Omental fat pad (tissue), 4 donors: ENCODE data around the gene KCNS1. TPM values are rescaled to one million over a fixed set of nuclear protein-coding genes. Genes with fewer than 3 reads are reported as not detected.

Experiments used
- ATAC-seq: fragments of 150-250 bp; one replicate; pipeline ENCODE4 v1.9.1; 2016; ENCODE audit warnings: mild to moderate bottlenecking, moderate library complexity; ENCODE audit not compliant: low FRiP score
- DNase-seq: peaks from one replicate; pipeline ENCODE4 v3.0.0-alpha.2; 2019; ENCODE audit warnings: low spot score
- total RNA-seq, 4 donors: library from RNA; depleted of rRNA; stranded (reverse); fragments of >200 nt; gene quantifications; one replicate each; pipeline ENCODE4 v1.1.0, GENCODE V29; 2016
- TF ChIP-seq, protein P1 (sequence below), 3 donors: fragments of 450-650 bp; IDR thresholded peaks; one replicate each; pipeline ENCODE4 v1.5.1; 2016 to 2017; ENCODE audit warnings: antibody characterized with exemption in 3 of 3, mild to moderate bottlenecking in 3 of 3, moderate library complexity in 2 of 3

Gene KCNS1
- total RNA-seq, 4 donors from 2014 or later, result 0.47 to 0.60 (median 0.56) TPM; not detected in 1

DNA sequence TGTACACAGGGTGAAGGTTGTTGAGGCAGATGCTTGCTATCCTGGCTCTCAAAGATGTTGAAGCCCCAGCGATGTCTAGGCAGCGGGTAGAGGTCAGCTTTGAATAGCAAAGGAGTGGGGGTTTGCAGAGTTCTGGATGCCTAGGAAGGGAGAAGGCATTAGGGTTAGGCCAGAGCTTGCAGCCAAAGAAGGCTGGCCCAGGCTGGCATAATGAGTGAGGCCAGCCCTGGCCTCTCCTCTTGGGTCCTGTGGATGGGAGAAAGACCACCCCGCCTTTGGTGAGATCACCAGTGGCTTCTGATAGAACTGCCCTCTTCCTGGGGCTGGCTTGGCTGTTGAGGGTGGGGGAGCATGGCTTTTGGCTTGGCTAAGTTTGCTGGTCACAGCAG is 14.5 kb upstream of the KCNS1 start:
- ATAC-seq (no peak), DNase-seq (no peak)
- TF ChIP-seq, protein P1, sequence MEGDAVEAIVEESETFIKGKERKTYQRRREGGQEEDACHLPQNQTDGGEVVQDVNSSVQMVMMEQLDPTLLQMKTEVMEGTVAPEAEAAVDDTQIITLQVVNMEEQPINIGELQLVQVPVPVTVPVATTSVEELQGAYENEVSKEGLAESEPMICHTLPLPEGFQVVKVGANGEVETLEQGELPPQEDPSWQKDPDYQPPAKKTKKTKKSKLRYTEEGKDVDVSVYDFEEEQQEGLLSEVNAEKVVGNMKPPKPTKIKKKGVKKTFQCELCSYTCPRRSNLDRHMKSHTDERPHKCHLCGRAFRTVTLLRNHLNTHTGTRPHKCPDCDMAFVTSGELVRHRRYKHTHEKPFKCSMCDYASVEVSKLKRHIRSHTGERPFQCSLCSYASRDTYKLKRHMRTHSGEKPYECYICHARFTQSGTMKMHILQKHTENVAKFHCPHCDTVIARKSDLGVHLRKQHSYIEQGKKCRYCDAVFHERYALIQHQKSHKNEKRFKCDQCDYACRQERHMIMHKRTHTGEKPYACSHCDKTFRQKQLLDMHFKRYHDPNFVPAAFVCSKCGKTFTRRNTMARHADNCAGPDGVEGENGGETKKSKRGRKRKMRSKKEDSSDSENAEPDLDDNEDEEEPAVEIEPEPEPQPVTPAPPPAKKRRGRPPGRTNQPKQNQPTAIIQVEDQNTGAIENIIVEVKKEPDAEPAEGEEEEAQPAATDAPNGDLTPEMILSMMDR (IDR thresholded peaks at IDR 0.05), result no peak

DNA sequence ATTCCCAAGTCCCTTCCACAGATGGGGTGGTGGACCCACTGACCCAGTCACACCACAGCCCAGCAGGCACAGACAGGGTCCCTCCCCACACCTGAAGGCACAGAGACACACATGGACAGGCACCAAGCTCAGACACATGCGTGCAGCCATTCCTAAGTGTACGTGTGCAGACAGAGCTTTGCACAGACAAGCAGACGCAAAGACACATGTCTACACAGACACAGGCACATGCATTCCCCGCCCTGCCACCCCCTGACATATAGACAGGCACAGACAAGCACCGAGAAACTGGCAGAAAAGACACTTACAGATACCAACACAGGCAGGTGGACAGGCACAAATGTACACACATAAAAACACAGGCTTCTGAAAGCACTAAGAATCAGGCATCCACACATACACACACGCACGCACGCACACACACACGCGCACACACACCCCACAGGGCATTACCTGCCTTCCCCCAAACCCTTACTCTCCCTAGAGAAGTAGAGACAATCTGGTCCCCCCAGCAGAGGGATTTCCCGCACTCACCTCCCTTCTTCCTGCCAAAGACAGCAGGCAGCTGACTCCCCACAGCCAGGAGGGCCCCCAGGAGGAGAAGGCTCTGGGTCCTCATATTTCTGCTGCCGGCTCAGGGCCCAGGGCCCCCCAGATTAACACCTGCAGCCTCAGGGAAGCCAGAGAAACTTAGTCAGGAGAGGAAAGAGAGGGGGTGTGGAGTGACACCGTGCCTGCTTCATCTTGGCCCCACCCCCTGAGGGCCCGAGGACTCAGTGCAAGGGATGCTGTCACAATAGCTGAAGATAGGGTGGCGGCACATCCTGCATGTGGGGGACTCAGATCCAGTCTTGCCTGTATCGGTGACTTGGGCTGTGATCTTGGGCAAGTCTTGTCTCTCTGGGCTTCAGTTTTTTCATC is 13.8 kb upstream of the KCNS1 start, which contains the start of gene WFDC5:
Gene WFDC5 (minus strand): TSS at position 710 of the 921 bp plus-strand sequence. CDS start 91 bp downstream, at position 619.
- TF ChIP-seq, protein P1 (IDR thresholded peaks at IDR 0.05), result no peak
- DNase-seq, result no peak
- ATAC-seq, result no peak

DNA sequence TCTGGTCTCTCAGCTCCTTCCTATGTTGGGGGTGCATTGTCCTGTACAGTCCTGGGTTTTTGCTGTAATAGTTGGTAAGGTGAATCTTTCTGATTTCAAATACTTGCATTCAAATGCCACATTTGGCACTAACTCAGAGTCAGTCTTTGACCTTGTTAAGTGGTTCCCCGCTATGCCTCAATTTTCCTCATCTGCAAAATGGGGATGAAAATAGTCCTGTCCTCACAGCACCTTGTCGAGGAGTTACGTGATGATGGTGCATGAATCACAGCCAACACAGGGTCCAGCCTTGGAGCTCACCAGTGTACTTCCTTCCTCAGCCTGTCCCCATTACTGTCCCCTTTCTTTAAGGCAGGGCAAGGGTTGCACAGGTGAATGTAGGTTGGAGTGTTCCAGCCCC is 12.9 kb upstream of the KCNS1 start:
- TF ChIP-seq, protein P1 (IDR thresholded peaks at IDR 0.05), result no peak
- DNase-seq (no peak), ATAC-seq (no peak)

DNA sequence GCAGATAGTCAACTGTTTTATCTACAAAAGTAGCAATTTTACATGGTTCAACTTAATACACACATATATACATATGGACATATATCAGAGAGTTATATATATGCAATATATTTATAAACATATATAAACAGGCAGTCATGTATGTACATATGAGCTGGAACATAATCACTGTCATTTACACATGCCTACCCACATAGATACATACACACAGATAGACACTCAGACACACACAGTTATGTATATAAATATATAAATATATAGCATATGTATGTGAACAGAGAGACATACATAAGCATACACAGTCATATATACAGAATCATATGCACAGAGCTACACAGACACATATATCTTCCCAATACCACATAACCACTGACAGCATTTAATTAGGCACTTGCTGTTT is 11.8 kb upstream of the KCNS1 start:
- no peak for ATAC-seq
- DNase-seq, result no peak
- TF ChIP-seq, protein P1 (IDR thresholded peaks at IDR 0.05), result no peak

DNA sequence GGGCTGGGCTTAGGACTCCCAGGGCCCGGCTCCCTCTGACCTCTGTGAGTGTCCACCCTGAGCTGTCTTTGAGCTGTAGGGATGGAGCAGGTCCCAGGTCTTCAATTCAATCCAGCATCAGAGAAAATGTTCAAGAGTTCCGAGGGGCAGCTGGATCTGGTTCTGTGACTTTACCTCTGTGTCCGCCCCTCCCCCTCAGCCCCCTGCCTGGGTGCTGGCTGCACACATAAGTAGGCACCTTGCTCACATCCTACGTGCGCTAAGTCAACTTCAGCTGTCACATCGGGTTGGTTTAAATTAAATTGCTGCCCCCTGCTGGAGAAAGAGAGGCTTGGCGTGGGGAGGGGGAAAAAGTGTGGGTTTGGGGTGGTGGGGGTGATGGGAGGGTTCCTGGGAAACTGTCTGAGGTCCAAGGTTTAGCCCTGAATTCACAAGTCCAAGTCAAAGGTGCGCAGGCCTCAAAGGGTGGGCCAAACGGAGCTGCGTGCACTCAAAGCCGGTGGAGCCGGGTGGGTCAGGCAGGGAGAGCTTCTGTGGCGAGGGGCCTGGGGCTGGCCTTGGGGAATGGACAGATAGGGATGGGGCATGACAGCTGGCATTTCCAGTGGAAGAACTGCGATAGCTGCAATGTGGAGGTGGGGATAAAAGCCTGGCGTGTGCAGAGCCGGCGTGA is 11.0 kb upstream of the KCNS1 start:
- DNase-seq, result no peak

DNA sequence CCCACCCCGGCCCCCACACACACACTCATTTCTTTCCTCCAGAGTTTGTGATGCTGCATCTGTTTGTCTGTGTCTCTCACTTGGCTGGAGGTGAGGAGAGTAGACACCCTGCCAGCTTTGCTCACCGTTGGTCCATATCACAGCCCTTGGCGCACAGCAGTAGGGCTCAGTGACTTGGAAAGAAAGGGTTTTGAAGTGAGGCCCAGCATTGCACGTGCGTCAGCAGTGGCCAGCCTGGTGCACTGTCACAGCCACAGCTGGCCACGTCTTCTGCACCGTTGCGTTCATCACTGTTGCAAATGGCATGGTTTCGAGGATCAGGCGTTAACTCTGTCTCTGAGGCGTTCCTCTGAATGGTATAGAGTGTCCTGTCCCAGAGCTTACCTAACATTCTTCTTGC is 10.4 kb upstream of the KCNS1 start:
- DNase-seq (no peak), ATAC-seq (no peak)
- TF ChIP-seq, protein P1 (IDR thresholded peaks at IDR 0.05), result no peak

More for the DNA sequence above, 11.0 kb upstream of the KCNS1 start:
- no peak for ATAC-seq
- TF ChIP-seq, protein P1 (IDR thresholded peaks at IDR 0.05), result no peak
